GM18873 (cell line): Measurements from ENCODE around the gene MYOZ3.

ENCODE experiments used
- ATAC-seq: cut with Tn5 transposase; IDR thresholded peaks from one replicate; pipeline ENCODE4 v1.9.1; 2021; ENCODE audit warnings: mild to moderate bottlenecking, moderate library complexity, moderate number of reproducible peaks; ENCODE audit not compliant: unreplicated experiment, low FRiP score

The MYOZ3 gene

DNA sequence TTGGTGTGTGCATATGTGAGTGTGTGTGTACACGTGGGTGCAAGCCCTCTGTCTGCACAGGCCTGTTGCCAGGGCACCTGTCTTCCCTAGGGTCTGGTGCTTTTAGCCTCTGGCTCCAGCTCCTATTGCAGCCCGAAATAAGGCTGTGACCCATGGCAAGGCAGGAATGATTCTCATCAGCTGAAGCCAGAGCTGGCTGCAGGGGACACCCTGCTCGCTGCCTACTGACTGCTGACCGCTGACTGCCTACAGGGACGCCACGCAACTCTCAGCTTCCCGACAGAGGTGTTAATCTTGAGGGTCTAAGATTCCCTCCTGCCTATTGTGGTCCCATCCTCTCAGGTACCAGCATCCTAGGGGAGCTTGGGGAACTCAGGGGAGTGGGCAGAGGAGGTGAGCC, at the start of gene MYOZ3:
TSS of gene MYOZ3 (plus strand) at position 166 of the 400 bp plus-strand sequence. CDS start 1,691 bp downstream, outside the sequence.
- no peak for ATAC-seq

GRCh38 chr5:150612405-150612804, 48.6 kb upstream of the MYOZ3 start:
- no peak for ATAC-seq

GRCh38 chr5:150612905-150613670, 48.0 kb upstream of the MYOZ3 start:
- ATAC-seq = no peak

DNA sequence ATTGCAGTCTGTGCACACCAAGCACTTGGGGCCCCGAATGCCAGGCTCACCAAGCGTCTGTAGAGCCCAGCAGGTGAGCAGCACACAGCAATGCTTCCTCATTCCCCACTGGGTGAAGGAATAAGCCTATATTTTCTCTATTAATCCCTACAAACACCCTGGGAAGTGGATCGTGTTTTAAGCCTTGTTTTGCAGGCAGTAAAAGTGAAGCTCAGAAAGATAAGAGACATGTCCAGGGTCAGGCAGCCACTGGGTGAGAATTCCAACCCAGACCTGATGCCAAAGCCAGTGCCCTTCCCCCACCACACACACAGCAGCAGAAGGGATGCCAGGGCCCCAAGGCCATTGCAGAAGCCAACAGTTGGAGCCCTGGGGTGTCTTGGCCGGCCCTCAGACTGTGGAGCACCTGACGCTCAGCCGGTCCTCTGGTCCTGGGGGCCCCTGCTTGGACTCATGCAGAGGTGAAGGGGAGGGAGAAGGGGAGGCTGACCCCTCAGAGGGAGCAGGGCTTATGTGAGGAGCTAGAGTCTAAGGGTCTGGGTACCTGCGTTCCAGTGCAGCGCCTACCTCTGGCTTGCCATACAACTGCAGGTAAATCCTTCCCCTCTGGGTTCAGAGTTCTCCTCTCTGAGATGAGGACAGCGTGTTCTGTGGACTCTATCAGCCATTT, 46.9 kb upstream of the MYOZ3 start:
- ATAC-seq = no peak

DNA sequence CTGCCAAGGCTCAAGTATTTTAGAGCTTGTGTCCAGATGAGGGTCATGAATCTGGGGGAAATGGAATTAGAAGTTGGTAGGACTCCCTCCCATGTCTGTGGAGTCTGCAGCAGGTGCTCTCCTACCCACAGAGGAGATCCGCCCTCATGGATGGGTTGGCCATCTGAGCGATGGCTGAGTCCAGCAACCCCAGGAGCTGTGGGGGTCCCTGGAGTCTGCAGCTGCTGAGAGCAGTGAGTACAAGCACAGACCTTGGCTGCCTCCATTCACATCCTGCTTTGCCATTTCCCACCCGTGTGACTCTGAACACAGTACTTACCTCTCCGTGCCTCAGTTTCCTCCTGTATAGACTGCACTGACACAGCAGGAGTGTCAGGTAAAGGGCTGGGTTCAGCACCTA, 46.4 kb upstream of the MYOZ3 start:
- no peak for ATAC-seq

GRCh38 chr5:150615141-150615699, 45.8 kb upstream of the MYOZ3 start:
- no peak for ATAC-seq

GRCh38 chr5:150616024-150616470, 45.0 kb upstream of the MYOZ3 start:
- ATAC-seq = no peak

GRCh38 chr5:150616506-150616905, 44.5 kb upstream of the MYOZ3 start:
- ATAC-seq = no peak

GRCh38 chr5:150618163-150618562, 42.9 kb upstream of the MYOZ3 start:
- no peak for ATAC-seq

DNA sequence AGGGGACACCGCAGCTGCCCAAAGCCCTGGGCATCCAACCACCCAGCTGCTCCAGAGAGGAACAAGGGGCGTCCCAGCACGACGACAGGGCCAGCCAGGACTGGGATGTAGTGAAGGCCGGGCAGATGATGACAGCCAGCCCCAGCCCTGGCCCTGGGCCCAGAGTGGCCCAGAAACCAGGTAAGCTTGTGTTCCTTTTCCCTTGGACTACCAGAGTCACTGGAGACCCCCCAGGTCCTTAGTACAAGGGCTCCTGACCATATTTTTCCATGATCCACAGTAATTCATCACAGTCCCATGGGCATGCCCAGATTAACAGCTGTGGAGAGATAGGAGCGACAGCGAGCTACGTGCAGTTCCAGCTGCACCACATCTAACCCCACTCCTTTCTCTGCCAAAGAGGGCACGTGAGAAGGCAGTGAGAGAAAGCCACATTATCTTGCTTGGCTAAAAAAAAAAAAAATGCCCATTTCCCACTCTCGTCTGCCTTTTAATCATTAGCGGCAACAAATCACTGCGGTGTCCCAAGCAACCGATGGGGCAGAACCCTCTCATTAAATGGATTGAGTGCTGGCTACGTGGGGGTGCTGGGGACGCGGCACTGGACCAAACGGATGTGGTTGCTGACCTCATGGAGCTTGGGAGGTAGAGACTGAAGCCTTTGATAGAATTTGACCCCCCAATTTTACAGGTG, 42.3 kb upstream of the MYOZ3 start:
- no peak for ATAC-seq

DNA sequence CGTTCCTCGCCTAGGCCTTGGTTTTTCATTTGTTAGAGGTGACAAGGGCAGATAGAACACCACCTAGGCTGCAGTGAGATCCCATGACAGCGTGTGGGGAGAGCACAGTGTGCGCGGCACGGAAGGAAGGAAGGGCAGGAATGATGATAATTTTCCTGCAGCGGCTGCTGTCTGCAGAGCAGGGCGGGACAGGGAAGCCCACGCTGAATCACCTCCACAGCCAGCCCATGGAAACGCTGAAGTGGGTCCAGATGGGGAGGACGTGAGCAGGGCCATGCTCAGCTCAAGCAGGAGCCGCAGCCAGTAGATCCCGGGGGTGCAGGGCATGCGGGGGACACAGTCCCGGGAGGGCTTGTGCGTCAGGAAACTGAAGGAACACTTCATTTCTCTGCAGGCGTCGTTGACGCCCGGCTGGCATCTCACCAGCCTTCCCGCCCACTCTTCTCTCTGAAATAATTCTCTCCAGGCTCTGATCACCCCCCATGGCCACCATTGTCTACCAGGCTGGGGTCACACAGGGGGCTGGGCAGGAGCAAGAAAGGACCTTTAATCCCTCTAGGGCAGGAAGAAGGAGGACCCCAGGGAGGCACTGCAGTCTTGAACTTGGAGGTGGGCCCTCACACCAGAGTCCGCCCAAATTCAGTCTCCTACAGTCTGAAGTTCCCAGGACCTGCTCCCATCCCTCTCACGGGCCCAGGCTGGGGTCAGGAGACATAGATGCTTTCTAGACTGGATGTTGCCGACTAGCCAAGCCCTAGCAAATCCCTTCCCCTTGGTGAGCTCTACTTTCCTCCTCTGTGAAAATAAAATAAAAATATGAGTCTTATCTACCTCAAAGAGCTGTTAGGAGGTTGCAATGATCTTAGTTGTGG, 41.5 kb upstream of the MYOZ3 start:
- no peak for ATAC-seq

GRCh38 chr5:150621301-150621700, 39.8 kb upstream of the MYOZ3 start:
- no peak for ATAC-seq

- no peak for ATAC-seq
Measured at GRCh38 chr5:150622157-150622556, 38.9 kb upstream of the MYOZ3 start.

DNA sequence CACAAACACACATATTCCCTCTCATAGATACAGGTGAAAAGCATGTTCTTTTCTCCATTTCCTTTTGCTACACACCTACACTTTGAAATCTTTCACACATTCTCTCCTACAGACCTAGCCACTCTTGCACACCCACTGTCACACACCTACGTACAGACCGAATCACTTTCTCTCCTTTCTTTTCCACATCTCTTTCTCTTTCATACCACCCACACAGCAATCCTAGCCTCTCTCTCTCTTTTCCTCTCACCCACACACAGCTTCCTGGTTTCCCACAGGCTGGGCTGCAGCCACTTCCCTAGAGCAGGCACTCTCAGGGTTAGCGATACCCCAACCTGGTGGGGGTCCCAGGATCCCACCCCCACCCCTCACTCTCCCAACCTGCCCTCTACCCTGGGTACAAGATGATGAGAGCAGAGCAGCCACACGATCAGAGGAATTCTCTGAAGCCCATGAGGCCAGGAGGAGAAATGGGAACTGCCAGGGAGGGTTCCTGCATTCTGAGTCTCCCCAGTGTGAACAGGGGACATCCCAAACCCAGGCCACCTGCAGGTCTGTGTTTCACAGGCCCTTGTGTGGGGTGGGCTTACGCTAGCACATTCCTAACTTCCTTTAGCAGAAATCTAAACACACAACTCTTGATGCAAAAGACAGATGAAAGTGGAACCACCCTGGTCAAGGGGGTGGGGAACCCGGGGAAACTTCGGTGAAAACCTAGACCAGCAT, 37.7 kb upstream of the MYOZ3 start:
- ATAC-seq = no peak

GRCh38 chr5:150623878-150624216, 37.2 kb upstream of the MYOZ3 start:
- no peak for ATAC-seq

GRCh38 chr5:150624334-150625163, 36.5 kb upstream of the MYOZ3 start:
- no peak for ATAC-seq

GRCh38 chr5:150625164-150625535, 35.9 kb upstream of the MYOZ3 start:
- ATAC-seq = no peak

DNA sequence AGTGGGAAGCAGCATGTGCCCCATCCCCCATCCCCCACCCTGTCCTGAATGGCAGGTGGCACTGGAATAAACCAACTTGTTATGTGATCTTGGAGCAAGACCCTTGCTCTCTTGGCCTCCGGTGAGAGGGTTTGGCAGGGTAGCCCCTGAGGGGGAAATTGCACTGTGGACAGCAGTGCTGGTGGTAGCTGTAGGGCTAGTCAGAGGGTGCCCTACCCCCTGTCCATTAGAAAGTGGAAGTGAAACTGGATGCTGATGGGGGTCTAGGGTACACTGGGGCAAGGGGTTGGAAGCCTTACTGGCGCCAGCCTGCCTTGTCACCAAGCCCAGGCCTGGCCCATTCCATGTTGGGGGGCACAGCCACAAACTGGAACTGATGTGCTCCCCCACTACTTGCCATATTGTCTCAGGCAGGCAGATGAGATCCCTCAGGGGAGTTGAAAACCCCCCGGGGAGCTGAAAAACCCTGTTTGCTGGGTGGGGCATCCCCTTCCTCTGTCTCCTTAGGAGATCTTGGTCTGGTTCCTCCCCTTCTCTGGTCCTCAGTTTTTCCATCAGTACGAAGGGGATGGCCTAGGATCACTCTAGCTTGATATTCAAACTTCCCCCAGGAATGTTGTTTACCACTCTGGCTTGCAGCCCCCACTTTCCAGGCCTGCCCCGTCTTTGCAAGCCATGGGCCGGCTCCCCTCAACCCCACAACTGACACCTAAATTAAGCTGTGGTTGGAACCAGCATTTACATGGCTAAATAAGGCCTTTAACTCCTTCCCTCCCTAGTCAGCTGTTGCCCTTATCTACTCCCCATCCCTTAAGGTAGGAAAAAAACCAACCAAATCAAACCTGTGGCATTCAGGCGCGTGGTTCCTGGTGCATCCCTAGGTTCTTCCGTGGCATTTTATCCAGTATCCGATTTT, 35.0 kb upstream of the MYOZ3 start:
- ATAC-seq = peak; percentile 54
